GM19328 (cell line): ENCODE measurements around the gene RIPPLY1.
"Not testable (repeated sequence)": the region's sequence is repeated elsewhere in the genome, so short reads cannot be mapped to it uniquely, and the experiment has no call there.

Experiments
- ATAC-seq: cut with Tn5 transposase; IDR thresholded peaks from one replicate; pipeline ENCODE4 v1.9.1; 2021; ENCODE audit warnings: mild to moderate bottlenecking, moderate library complexity; ENCODE audit not compliant: unreplicated experiment

Gene RIPPLY1

DNA sequence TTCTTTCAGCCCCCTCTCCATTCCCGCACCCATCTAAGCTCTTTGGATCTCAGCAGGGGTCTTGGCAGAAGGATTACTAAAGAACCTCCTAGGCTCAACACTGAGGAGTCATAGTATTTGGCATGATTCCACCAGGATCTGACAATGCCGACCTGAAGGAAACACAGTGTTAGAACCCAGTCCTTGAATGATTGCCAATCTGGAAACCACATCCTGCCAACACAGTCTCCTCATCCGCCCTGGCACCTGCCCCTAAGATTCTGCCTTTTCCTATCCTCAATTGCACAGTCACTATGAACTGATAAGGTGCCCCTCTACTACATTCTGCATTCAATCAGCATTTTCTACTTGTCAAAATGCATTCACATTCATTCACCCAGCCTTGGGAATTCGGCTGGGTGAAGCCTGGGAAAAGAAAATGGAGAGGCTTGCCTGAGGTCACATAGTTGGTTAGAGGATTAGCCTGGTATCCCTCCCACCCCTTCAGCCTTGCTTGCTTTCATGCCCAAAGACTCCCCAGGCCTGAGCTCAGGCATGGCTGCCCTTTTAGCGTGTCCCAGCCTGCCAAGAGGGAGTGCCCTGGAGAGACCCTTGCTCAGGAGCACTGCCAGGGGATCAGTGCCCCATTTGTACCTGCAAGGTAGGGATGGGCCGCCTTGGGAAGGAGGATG lies 14.8 kb upstream of the RIPPLY1 start:
- ATAC-seq, result no peak

DNA sequence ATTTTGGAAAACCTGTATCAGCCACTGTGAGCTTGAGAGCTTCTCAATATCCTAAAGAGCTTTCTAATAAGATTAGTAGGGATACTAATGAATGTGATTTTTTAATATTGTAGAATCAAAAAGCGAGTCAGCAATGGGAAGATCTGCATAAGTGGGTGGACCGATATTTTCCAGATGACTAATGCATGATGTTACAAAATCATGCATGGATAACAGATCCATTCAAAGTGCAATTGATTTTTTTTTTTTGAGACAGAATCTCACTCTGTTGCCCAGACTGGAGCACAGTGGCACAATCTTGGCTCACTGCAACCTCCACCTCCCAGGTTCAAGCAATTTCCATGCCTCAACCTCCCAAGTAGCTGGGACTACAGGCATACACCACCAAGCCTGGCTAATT lies 9.7 kb upstream of the RIPPLY1 start:
- no peak for ATAC-seq

DNA sequence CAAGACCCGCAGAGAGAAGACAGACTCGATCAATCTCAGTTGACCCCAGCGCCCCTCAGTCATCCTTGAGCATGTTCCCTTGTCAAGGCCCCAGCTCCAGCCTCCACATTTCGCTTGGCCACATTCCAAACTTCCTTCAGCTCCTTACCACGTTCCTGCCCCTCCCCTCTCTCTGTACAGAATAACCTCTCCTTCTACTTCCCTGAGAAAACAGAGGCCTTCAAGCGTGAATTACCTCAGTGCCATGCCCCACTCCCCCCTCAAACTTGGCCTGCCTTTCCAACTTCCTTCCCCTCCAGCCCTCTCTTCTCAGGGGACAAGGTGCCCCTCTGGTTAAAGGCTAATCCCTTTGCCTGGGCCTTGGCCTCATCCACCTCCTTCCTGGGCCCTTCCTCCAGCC lies 3.2 kb upstream of the RIPPLY1 start:
- no peak for ATAC-seq

DNA sequence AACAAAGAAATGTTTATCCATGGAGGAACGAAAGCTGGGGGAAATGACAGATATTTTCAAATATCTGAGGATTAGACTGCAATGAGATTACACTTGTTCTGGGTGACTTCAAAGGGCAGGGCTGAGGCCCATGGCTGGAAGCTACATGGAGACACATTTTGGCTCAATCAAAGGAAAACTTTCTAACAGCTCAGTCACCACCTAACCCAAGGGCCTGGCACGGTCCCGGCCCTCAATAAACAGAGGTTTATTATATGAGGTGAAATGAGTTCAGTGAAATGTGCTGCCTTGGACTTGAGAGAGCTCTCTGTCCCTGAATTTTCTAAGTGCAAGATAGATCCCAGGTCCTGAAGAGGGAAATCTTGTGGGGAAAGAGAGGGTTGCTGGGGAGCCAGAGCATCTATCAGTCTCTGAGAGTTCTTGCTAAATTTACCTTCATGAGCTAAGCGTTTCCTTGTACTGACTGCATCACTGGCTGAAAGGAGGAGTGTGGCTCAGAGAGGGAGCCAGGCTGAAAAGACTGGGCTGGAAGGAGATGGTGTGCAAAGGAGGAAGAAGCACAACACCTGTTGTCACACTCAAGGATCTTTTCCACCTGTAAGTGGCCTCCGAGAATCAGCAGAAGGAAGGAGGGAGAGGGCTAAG lies 2.0 kb upstream of the RIPPLY1 start:
- ATAC-seq, result no peak

DNA sequence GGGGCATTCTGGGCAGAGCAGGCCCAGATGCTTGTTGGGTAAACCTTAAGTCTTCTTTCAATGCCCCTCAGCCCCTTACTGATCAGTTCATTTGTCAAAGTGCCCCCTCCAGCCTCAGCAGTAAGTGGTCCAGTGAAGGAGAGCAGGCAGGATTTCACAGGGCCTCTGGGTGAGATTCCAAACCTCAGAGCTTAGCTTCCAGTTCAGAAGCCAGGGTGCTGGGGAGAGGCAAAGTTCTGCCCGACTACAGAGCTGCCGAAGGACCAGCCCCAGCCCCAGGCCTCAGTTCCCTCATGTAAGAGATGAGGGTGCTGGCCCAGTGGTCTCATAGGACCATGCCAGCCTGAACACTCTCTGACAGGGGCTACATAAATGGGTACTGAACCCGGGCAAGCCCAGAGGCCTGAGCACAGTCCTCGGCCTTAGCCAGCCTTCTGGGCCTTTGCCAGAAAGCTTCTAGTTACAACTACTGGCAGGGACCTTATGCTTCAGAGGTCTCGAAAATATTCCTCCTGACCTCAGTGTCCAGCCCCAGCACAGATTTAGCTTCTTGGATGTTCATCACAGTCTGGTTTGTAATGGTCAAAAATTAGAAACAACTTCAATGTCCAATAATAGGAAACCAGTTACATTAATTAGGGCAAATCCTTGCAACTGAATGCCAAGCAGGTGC lies 851 bp upstream of the RIPPLY1 start:
- ATAC-seq, result no peak

DNA sequence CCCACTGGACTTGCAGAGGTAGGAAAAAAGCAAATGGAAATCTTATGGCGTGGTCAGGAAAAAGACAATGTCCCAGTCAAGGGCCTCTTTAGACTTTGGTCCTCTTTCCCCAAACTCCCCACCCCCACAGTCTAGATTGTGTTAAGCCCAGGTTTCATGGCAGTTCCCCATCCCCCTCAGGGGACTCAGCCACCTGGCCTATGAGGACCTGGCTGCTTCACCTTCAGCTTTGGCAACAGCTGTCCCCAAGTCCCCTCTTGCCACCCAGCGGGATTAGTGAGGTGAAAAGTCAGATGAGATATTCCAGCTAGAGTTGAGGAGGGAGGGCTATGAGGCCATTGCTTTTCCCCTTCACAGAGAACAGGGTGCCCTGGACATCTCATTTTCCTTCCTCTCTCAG lies 457 bp downstream of the RIPPLY1 start:
- ATAC-seq, result no peak

DNA sequence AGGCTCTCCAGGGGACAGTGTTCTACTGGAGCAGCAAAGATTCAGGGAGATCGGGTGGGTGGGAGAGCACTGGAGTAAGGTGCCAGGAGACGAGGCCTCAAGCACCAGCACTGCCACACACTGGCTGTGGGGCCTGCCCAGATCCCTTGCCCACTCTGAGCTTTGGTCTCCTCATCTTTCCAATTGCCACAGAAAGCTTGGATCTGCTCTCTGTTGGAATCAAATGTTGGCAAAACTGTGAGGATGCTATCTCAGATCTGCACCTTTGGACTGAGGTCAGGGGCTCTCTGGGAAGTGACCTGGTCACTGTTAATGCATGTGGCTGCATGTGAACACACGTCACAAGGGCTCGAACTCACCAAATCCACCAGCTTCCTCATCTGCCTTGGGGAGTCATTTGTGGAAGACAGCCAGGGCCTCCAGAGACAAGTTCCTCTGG lies 1.3 kb downstream of the RIPPLY1 start:
- ATAC-seq, result no peak

DNA sequence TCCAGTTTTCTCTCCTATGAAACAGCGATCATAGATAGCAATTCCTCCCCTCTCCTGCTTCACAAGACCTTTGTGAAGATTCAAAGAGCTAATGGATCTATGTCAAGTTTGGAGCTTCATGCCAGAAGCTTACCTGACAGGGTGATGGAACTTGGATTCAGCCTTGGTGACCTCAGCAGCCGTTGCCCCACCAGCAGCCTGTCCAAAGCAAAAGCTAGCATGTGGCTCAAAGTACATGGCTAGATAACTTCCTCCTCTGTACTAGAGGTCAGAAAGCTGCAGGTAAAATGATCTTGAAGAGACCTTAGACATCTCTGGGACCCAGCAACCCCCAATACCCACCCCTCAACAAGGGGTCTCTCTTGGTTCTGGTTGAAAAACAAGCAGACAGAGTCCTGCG lies 1.8 kb downstream of the RIPPLY1 start:
- no peak for ATAC-seq

DNA sequence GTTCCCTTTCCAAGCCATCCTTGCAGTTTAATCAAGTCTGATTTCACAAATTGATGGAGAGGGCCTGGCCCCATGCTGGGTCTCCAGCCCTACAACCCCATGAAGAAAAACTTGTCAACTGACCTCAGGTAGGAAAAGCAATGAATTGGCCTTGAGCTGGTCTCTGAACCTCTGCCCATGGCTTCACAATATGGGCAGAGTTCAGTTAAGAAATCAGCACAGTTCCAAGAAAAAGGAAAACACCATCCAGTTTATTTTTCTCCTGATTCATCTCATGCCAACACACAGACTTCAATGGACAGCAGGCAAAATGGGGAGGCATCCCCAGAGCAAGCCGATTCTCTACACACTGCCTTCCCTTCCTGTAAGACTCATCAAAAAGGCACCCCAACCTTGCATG lies 3.3 kb downstream of the RIPPLY1 start:
- no peak for ATAC-seq

DNA sequence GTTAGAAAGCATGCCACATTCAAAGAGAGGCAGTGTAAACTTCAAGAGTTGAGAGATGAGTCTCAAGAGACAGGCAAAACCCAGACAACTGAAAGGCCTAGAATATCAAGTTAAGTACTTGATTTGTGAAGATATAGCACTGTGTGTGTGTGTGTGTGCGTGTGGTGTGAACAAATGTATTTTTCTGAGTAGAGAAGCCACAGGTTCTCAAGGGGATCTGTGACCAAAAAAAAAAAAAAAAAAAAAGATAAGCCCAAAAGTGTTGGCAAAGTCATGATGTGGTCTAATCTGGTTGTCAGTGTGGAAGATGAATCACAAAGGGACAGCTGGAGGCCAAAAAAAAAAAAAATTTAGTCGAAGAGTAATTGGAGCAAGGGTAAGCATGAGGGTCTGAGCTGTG lies 3.9 kb downstream of the RIPPLY1 start:
- no peak for ATAC-seq

DNA sequence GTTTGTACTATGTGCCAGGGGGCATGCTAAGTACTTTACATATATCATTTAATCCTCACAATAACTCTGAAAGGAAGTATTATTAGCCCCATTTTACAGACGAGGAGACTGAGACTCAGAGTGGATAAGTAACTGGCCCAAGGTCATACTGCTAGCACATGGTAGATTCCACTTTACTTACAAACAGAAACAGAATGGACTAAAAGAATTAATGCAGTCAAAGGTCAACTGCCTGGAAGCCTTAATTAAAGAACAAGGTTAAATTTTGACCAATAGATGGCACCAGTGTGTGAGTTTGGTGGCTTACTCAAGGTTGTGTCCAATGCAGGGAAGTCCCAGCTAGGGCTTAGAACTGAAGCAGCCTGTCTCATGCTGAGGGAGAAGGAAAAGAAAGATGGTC lies 4.7 kb downstream of the RIPPLY1 start:
- ATAC-seq, result peak; percentile 56

DNA sequence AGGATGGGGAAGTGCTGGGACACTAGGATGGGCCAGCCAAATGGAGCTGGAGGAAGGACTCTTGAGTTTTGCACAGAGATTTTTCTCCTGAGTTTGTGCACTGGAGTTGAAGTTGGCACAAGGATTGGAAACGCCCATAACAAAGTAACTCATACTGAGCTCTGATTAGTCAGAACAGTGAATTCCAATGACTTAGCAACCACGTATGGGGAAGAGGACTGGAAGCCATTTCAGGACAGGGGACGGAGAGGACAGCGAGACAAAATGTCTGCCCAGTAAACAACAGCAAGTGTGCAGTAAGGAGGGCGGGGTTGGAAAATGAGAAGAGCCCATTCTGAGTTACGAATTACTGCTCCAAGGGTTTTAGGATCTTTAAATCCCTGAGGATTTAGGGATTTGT lies 5.9 kb downstream of the RIPPLY1 start:
- ATAC-seq, result no peak

DNA sequence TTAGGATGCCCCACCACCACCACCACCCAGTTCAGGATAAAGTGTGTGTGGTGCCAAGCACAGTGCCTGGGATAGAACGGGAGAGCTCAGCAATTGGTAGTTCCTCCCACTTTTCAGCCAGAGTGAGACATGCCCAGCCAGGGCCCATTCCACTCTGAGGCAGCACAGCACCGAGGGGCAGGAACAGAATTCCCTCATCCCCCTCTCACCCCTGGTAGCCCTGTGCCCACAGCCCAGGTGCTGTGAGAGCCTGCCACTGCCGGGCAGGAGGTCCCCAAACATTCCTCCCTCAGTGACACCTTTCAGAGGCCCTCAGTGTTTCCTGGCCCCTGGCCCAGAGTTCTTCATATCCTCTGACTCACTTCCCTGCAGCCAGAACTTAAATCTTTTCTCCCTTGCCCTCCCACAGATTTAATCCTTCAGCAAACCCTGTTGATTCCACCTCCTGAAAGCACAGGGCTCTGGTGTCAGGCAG lies 8.1 kb downstream of the RIPPLY1 start:
- ATAC-seq, result no peak

DNA sequence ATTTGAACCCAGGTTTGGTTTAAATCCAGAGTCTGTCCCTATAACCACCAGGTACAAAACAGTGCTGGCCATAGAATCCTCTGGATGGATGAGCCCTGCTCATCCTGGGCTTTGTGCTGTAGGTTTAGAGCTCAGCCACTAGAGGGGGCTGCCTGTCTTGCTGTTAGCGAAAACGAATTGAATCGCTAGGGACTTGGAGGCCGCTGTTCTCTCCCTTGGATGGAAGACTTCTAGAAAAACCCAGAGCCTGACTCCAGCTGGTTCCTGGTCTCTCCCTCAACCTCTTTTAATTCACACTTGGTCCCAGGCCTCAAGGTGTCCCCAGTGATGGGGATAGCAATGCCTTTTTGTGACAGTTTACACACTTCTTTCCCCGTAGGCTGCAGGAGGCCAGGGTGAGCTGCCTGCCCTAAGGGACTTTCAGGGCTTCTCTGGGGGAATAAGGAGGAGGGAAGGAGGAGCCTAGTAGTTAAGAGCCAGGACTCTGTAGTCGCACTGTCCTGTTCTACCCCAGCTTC lies 8.7 kb downstream of the RIPPLY1 start:
- peak; percentile 50 for ATAC-seq

DNA sequence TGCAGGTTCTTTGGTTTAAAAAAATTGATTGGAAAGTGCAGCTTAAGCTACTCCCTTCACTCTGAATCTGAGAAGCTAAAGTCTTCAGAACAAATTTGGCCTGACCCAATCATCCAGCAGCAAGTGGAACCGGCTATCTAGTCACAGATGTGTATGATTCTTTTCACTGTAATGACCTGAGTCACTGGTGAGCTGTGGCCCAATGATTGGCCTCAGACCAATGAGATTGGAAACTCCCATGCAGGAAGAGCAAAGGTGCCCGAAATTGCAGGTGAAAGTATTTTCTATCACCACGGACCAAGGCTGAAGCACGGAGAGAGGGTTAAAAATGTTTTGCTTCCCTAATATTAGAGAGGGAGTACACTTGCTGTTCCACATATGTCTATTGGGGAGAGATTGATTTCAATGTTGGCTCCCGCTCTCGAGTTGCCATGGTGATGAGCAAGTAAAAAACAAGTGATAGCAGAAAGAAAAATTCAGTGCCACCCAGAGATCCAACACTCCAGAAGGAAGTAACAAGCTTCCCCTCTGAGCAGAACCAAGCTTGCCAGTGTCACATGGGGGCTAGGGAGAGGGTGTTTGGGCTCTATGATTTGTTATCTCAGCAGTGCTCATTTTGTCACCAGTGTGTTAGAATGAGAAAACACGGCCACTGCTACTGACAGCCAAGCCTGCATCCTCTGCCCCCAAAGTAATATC lies 11.2 kb downstream of the RIPPLY1 start:
- ATAC-seq, result no peak

DNA sequence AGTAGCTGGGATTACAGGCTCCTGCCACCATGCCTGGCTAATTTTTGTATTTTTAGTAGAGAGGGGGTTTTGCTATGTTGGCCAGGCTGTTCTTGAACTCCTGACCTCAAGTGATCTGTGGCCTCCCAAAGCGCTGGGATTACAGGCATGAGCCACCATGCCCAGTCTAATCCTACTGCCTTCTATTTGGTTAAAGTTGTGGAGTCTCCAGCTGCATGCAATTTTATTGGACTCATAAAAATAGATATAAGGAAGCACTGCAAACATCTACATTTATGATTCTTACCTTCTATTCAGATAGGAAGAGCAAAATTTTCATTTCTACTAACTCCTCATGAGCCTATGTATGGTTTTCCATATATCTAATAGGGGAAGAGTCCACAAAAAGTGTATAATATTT lies 13.7 kb downstream of the RIPPLY1 start:
- ATAC-seq, result no peak

DNA sequence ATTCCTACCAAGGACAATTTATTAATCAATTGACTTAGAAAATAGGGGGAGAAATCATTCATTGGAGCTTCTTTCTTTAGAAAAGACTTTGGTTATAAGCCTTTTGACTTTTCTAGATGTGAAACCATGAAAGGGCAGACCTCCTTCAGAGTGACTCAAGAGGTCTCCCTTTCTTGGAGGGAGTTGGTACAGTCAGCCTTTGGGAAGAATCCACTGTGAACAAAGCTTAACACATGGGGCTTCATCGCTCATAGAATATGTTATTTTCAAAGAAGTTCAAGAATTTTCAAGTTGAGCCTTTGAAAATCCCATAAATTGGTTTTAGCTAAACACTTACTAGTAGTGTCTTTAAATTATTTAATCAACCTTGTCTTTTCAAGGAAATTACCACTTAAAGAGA lies 28.0 kb downstream of the RIPPLY1 start:
- ATAC-seq, result no peak

DNA sequence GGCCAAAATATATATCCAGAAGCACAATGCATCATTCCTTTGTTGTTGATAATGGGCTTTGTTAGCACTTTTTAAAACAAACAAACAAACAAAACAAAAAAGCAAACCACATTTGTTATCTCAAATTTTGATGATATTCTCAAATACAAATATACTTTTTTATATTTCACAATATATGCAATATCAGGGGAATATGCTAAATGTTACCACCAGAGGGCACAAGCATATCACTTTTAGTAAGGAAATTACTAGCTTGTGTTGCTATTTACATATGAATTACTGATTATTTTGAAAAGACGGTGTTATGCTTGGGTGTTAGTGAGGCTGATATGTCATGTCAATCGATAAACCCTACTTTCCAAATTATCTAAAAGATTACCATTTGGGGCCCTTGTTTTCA lies 29.1 kb downstream of the RIPPLY1 start:
- no peak for ATAC-seq

DNA sequence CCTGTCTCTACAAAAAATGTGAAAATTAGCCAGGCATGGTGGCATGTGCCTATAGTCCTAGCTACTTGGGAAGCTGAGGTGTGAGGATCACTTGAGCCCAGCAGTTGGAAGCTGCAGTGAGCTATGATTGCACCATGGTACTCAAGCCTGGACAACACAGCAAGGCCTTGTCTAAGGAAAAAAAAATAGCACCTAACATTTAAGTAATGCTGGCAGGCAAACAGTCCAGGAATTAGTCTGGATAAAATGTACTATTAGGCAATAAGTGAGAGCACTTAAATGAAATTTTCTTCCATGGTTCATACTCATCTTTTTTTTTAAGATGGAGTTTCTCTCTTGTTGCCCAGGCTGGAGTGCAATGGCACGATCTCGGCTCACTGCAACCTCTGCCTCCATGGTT lies 30.3 kb downstream of the RIPPLY1 start:
- ATAC-seq, result not testable (repeated sequence)

DNA sequence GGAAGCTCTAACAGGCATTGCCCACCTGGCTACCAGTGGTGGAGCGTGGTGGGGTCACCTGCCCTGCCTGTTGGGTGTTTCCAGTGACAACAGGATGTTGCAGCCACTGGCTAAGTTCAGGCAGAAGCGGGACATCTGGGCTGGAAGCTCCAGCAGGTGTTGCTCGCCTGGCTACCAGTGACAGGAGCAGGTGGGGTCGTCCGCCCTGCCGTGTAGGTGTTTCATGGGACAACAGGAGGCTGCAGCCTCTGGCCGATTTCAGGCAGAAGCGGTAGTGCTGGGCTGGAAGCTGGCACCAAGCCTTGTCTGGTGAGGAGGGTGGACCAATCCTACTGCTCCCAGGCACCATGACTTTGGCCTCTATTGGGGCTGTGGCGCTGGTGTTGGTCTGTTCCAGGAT lies 39.4 kb downstream of the RIPPLY1 start:
- ATAC-seq, result no peak

DNA sequence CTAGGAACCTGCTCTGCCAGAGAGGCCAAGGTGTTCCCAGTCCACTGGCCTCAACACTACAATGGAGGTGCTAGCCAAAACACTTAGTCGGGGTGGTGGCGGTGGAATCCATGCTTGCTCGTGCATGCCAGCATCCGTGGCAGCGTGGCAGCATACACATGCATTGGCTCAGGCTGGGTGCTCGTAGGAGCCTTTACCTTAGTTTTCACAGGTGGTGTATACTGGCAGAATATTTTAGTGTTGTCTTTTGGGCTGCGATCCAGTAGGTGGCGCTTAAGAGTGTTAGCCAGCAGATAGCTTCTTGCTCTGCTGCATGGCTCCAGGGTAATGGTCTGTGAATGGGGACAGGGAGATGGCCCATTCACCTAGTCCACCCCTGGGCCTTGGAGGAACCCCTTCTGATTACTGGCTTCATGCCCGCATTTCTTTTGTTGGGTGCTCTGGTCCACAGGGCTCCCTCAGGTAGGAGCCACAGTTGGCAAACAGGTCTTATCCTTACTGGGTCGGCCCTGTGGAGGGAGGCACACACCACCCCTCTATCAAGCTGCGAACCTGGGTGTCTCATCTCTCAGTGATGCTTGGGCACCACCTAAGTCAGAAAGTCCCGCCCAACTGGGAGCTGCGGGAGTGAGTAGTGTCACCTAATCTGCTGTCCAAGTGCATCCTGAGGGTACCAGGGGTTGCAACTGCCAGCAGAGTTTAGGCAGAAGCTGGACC lies 40.0 kb downstream of the RIPPLY1 start:
- ATAC-seq, result peak; percentile 79
